Chondrocyte (in vitro differentiated cells): ENCODE data around the gene SLC9A7. TPM values are rescaled to one million over a fixed set of nuclear protein-coding genes. Genes with fewer than 3 reads are reported as not detected.

Experiments
- DNase-seq: peaks from one replicate; pipeline ENCODE4 v3.0.0; 2021; ENCODE audit warnings: mixed read lengths, low spot score
- H3K27ac Mint-ChIP-seq: one replicate; pipeline ENCODE4 v1.8.0; 2021; ENCODE audit warnings: mild to moderate bottlenecking, moderate library complexity, mixed read lengths; ENCODE audit not compliant: unreplicated experiment
- H3K27me3 Mint-ChIP-seq: 2 replicates; pipeline ENCODE4 v1.8.0; 2021; ENCODE audit warnings: low read depth, mixed read lengths
- H3K36me3 Mint-ChIP-seq: 2 replicates; pipeline ENCODE4 v1.8.0; 2021; ENCODE audit warnings: low read depth, mixed read lengths
- H3K4me1 Mint-ChIP-seq: 2 replicates; pipeline ENCODE4 v1.8.0; 2021; ENCODE audit warnings: low read depth, mild to moderate bottlenecking, mixed read lengths
- H3K4me3 Mint-ChIP-seq: one replicate; pipeline ENCODE4 v1.8.0; 2021; ENCODE audit warnings: mild to moderate bottlenecking, moderate library complexity, mixed read lengths; ENCODE audit not compliant: unreplicated experiment
- H3K9me3 Mint-ChIP-seq: 2 replicates; pipeline ENCODE4 v1.8.0; 2021; ENCODE audit warnings: low read depth, mixed read lengths
- CTCF ChIP-seq: fragments of 200-600 bp; sonication (generic); IDR thresholded peaks from 2 replicates; pipeline ENCODE4 v1.5.0; 2021; ENCODE audit warnings: antibody characterized with exemption, mild to moderate bottlenecking, moderate library complexity
- total RNA-seq: library from RNA; stranded (reverse); gene quantifications from 3 replicates; pipeline ENCODE4 v1.2.1, GENCODE V29; 2021

Gene SLC9A7
- total RNA-seq, 1 donor from 2014 or later: 6.1 TPM

GRCh38 chrX:46630141-46630540 lies 128.8 kb downstream of the SLC9A7 start:
- H3K36me3 Mint-ChIP-seq: no peaks in the 10 kb centered on the region
- H3K27ac Mint-ChIP-seq: no peak overlapping the region
- no peak for TF ChIP-seq CTCF
- peaks cover 10% of the 10 kb centered on the region for H3K4me1 Mint-ChIP-seq
- no peak overlapping the region for H3K4me3 Mint-ChIP-seq
- DNase-seq: no peak
- no peaks in the 10 kb centered on the region for H3K27me3 Mint-ChIP-seq
- peaks cover 4% of the 10 kb centered on the region for H3K9me3 Mint-ChIP-seq

- Mint-ChIP-seq H3K36me3 (no peaks in the 10 kb centered on the region), H3K27ac (no peak overlapping the region), H3K9me3 (peaks cover 4% of the 10 kb centered on the region), H3K4me1 (peaks cover 10% of the 10 kb centered on the region), H3K4me3 (no peak overlapping the region), H3K27me3 (no peaks in the 10 kb centered on the region)
- TF ChIP-seq CTCF: no peak
- DNase-seq: no peak
Observed at GRCh38 chrX:46628460-46629371, 130.2 kb downstream of the SLC9A7 start.

GRCh38 chrX:46627711-46628419 lies 131.1 kb downstream of the SLC9A7 start:
- DNase-seq: no peak
- Mint-ChIP-seq H3K4me3 (no peak overlapping the region), H3K27me3 (no peaks in the 10 kb centered on the region), H3K9me3 (peaks cover 4% of the 10 kb centered on the region), H3K27ac (no peak overlapping the region), H3K36me3 (no peaks in the 10 kb centered on the region), H3K4me1 (peaks cover 10% of the 10 kb centered on the region)
- TF ChIP-seq CTCF: no peak

GRCh38 chrX:46627062-46627461 lies 131.9 kb downstream of the SLC9A7 start:
- no peak overlapping the region for H3K4me3 Mint-ChIP-seq
- H3K9me3 Mint-ChIP-seq: peaks cover 9% of the 10 kb centered on the region
- H3K27ac Mint-ChIP-seq: no peak overlapping the region
- H3K27me3 Mint-ChIP-seq: no peaks in the 10 kb centered on the region
- no peaks in the 10 kb centered on the region for H3K36me3 Mint-ChIP-seq
- no peak for TF ChIP-seq CTCF
- H3K4me1 Mint-ChIP-seq: peaks cover 14% of the 10 kb centered on the region
- no peak for DNase-seq

GRCh38 chrX:46626566-46626965 lies 132.4 kb downstream of the SLC9A7 start:
- no peaks in the 10 kb centered on the region for H3K36me3 Mint-ChIP-seq
- no peak overlapping the region for H3K27ac Mint-ChIP-seq
- no peak overlapping the region for H3K4me3 Mint-ChIP-seq

More at GRCh38 chrX:46626566-46626965, 132.4 kb downstream of the SLC9A7 start:
- no peak for TF ChIP-seq CTCF
- peaks cover 18% of the 10 kb centered on the region for H3K4me1 Mint-ChIP-seq
- peaks cover 9% of the 10 kb centered on the region for H3K9me3 Mint-ChIP-seq
- no peaks in the 10 kb centered on the region for H3K27me3 Mint-ChIP-seq
- no peak for DNase-seq
